PFSK-1 (cell line): Measurements from ENCODE around the gene SERHL2.

Experiments
- FOXP2 ChIP-seq: optimal IDR thresholded peaks from 2 replicates; pipeline ENCODE3; 2011; ENCODE audit warnings: borderline replicate concordance, control low read depth, inconsistent platforms; ENCODE audit not compliant: insufficient read depth; ENCODE audit errors: extremely low read length, extremely low read depth
- POLR2AphosphoS5 ChIP-seq: IDR thresholded peaks from 2 replicates; pipeline ENCODE4 v1.6.1; 2012; ENCODE audit warnings: low read depth, mild to moderate bottlenecking, control low read depth, low read length, moderate library complexity
- REST ChIP-seq, 2 experiments: IDR thresholded peaks; 2 replicates each; pipeline versions ENCODE4 v1.6.1 to v1.8.0; 2011 to 2012; ENCODE audit warnings: low read depth in 2 of 2, low read length in 2 of 2, control low read depth in 1 of 2, inconsistent platforms in 1 of 2, mild to moderate bottlenecking in 1 of 2, moderate library complexity in 1 of 2; ENCODE audit not compliant: insufficient read depth in 1 of 2
- SIN3A ChIP-seq: IDR thresholded peaks from 2 replicates; pipeline ENCODE4 v1.6.1; 2012; ENCODE audit warnings: mild to moderate bottlenecking, low read length, moderate library complexity, borderline replicate concordance; ENCODE audit not compliant: insufficient read depth
- TAF1 ChIP-seq: IDR thresholded peaks from 2 replicates; pipeline ENCODE4 v1.6.1; 2012; ENCODE audit warnings: low read length, control low read depth, borderline replicate concordance; ENCODE audit not compliant: insufficient read depth

The SERHL2 gene

GRCh38 chr22:42533638-42533977, 20.1 kb upstream of the SERHL2 start:
- TF ChIP-seq POLR2AphosphoS5 (no peak), FOXP2 (no peak), TAF1 (no peak), REST (IDR thresholded peaks at IDR 0.05; ENCODE audit: insufficient read depth in 1 of 2, low read depth in 2 of 2, low read length in 2 of 2) (no peak), SIN3A (no peak)

DNA sequence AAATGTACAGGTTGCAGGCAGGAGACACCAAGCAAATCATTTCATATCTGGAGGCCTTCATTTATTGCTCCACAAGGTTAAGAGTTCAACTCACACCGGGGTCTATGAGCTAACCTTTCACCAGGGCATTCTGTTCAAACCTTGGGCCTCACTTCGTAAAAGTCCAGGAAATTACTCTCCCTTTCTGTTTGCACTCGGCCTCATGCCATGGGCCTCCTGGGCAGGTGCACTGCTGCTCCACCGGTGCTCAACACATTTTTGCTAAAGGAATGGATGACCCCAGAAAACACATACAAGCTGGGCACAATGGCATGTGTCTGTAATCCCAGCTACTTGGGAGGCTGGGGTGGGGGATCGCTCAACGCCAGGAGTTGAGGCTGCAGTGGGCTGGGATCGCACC, 17.6 kb upstream of the SERHL2 start:
- TF ChIP-seq POLR2AphosphoS5 = no peak
- TF ChIP-seq REST (IDR thresholded peaks at IDR 0.05; ENCODE audit: insufficient read depth in 1 of 2, low read depth in 2 of 2, low read length in 2 of 2) = no peak
- TF ChIP-seq SIN3A = no peak
- TF ChIP-seq FOXP2 = no peak
- no peak for TF ChIP-seq TAF1

DNA sequence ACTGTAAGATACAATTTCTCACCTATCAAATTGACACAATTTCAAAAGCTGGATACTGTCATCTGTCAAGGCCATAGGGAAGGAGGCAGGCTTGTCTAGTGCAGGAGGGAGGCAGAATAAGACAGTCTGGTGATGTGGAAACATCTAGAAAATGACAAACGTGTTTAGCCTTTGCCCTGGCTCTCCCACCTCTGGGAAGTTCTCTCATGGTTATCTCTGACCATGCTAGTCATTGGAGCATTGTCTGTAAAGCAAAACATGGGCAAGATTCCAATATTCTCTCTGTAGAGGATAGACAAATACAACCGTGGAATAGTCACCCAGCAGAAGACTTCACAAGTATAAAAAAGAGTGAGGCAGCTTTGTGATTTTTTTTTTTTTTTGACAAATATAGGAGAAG, 9.1 kb upstream of the SERHL2 start:
- TF ChIP-seq REST (IDR thresholded peaks at IDR 0.05; ENCODE audit: insufficient read depth in 1 of 2, low read depth in 2 of 2, low read length in 2 of 2) = no peak
- TF ChIP-seq SIN3A = no peak
- no peak for TF ChIP-seq TAF1
- no peak for TF ChIP-seq POLR2AphosphoS5
- TF ChIP-seq FOXP2 = no peak

GRCh38 chr22:42547562-42547961, 6.2 kb upstream of the SERHL2 start:
- TF ChIP-seq REST (IDR thresholded peaks at IDR 0.05; ENCODE audit: insufficient read depth in 1 of 2, low read depth in 2 of 2, low read length in 2 of 2) (no peak), FOXP2 (no peak), POLR2AphosphoS5 (no peak), SIN3A (no peak), TAF1 (no peak)
